RWPE2 (cell line): ENCODE data around the gene CHST11.
"Not testable (repeated sequence)": the region's sequence is repeated elsewhere in the genome, so short reads cannot be mapped to it uniquely, and the experiment has no call there.

ENCODE experiments used
- ATAC-seq: fragments of 200-7000 bp; cut with Tn5 transposase; 3 replicates; pipeline ENCODE4 v1.9.1; 2021; ENCODE audit warnings: low read depth
- DNase-seq: peaks from one replicate; pipeline ENCODE4 v3.0.0-alpha.2; 2020; ENCODE audit warnings: low spot score
- H3K27ac ChIP-seq: fragments of 450-650 bp; 2 replicates; pipeline ENCODE4 v1.5.1; 2017; ENCODE audit warnings: mild to moderate bottlenecking; ENCODE audit not compliant: poor library complexity, severe bottlenecking
- H3K27me3 ChIP-seq: fragments of 250-450 bp; sonication (Bioruptor Pico); 2 replicates; pipeline ENCODE4 v1.5.1; 2021; ENCODE audit warnings: mild to moderate bottlenecking, moderate library complexity; ENCODE audit not compliant: insufficient read depth, poor library complexity, severe bottlenecking
- H3K36me3 ChIP-seq: fragments of 250-450 bp; sonication (Bioruptor Pico); 2 replicates; pipeline ENCODE4 v1.5.1; 2020; ENCODE audit warnings: low read depth, mild to moderate bottlenecking, moderate library complexity
- H3K4me1 ChIP-seq: fragments of 250-450 bp; sonication (Bioruptor Pico); 2 replicates; pipeline ENCODE4 v1.5.1; 2021; ENCODE audit warnings: mild to moderate bottlenecking, moderate library complexity; ENCODE audit not compliant: insufficient read depth, poor library complexity, severe bottlenecking
- H3K4me3 ChIP-seq: fragments of 250-450 bp; sonication (Bioruptor Pico); 2 replicates; pipeline ENCODE4 v1.5.1; 2021; ENCODE audit warnings: mild to moderate bottlenecking, moderate library complexity; ENCODE audit not compliant: severe bottlenecking
- H3K9me3 ChIP-seq: fragments of 250-450 bp; sonication (Bioruptor Pico); 2 replicates; pipeline ENCODE4 v1.5.1; 2021; ENCODE audit warnings: mild to moderate bottlenecking, moderate library complexity; ENCODE audit not compliant: severe bottlenecking
- CTCF ChIP-seq: fragments of 450-650 bp; IDR thresholded peaks from one replicate; pipeline ENCODE4 v1.5.1; 2017; ENCODE audit warnings: mild to moderate bottlenecking, moderate library complexity; ENCODE audit not compliant: poor library complexity, severe bottlenecking

Gene CHST11

GRCh38 chr12:104802208-104802607 is 345.5 kb downstream of the CHST11 start:
- Histone ChIP-seq H3K9me3 (no peaks in the 10 kb centered on the region), H3K4me3 (no peak overlapping the region), H3K4me1 (peaks cover 5% of the 10 kb centered on the region), H3K27ac (no peak overlapping the region), H3K36me3 (no peaks in the 10 kb centered on the region), H3K27me3 (no peaks in the 10 kb centered on the region)
- TF ChIP-seq CTCF: no peak
- DNase-seq: no peak
- peak; percentile 38; the same call in 1 of the 3 replicates for ATAC-seq

- Histone ChIP-seq H3K36me3 (no peaks in the 10 kb centered on the region), H3K27ac (no peak overlapping the region), H3K4me1 (peaks cover 5% of the 10 kb centered on the region), H3K27me3 (no peaks in the 10 kb centered on the region), H3K9me3 (no peaks in the 10 kb centered on the region), H3K4me3 (no peak overlapping the region)
- no peak for TF ChIP-seq CTCF
- ATAC-seq (peak; percentile 88), DNase-seq (no peak)
Measured at GRCh38 chr12:104805186-104805585, 348.4 kb downstream of the CHST11 start.

DNA sequence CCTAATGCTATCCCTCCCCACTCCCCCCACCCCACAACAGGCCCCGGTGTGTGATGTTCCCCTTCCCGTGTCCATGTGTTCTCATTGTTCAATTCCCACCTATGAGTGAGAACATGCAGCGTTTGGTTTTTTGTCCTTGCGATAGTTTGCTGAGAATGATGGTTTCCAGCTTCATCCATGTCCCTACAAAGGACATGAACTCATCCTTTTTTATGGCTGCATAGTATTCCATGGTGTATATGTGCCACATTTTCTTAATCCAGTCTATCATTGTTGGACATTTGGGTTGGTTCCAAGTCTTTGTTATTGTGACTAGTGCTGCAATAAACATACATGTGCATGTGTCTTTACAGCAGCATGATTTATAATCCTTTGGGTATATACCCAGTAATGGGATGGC is 349.4 kb downstream of the CHST11 start:
- DNase-seq, H3K4me3 ChIP-seq, H3K27me3 ChIP-seq, H3K36me3 ChIP-seq, H3K9me3 ChIP-seq, ATAC-seq, H3K27ac ChIP-seq, H3K4me1 ChIP-seq: not testable (repeated sequence)

DNA sequence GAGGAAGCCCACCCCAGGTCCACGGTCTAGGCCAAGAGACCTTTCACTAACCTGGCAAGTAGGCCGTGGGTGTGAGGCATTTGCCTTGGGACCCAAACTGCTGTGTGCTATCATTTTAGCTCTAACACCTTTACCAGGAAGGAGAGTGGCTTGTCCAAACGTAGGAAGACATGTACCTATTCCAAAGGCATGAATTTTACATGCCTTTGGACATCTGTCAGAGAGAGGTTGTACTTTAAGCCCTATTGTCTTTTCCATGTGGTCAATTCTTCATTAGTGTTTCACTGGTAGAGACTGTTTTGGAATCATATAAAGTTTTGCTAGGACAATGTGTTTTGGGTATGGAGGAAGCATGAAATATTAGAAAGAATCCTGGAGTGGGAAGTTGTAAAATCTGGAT is 352.5 kb downstream of the CHST11 start:
- TF ChIP-seq CTCF: no peak
- Histone ChIP-seq H3K4me1 (no peaks in the 10 kb centered on the region), H3K36me3 (no peaks in the 10 kb centered on the region), H3K9me3 (no peaks in the 10 kb centered on the region), H3K4me3 (no peak overlapping the region), H3K27me3 (no peaks in the 10 kb centered on the region), H3K27ac (no peak overlapping the region)
- no peak for ATAC-seq
- no peak for DNase-seq

- Histone ChIP-seq H3K27me3 (no peaks in the 10 kb centered on the region), H3K27ac (no peak overlapping the region), H3K36me3 (no peaks in the 10 kb centered on the region), H3K4me3 (no peak overlapping the region), H3K4me1 (no peaks in the 10 kb centered on the region), H3K9me3 (no peaks in the 10 kb centered on the region)
- no peak for TF ChIP-seq CTCF
- ATAC-seq (no peak), DNase-seq (no peak)
Measured at GRCh38 chr12:104809706-104810385, 353.1 kb downstream of the CHST11 start.
